GM18520 (cell line): ENCODE results near the gene CCL14.
"Not testable (repeated sequence)": the region's sequence is repeated elsewhere in the genome, so short reads cannot be mapped to it uniquely, and the experiment has no call there.

Experiments
- ATAC-seq: cut with Tn5 transposase; IDR thresholded peaks from one replicate; pipeline ENCODE4 v1.9.1; 2021; ENCODE audit not compliant: unreplicated experiment

CCL14 gene

GRCh38 chr17:35986643-35987042, at the start of gene CCL14:
TSS of gene CCL14 (minus strand) at chr17:35986729. CDS start at chr17:35986649, 80 bp downstream.
- ATAC-seq: no peak

DNA sequence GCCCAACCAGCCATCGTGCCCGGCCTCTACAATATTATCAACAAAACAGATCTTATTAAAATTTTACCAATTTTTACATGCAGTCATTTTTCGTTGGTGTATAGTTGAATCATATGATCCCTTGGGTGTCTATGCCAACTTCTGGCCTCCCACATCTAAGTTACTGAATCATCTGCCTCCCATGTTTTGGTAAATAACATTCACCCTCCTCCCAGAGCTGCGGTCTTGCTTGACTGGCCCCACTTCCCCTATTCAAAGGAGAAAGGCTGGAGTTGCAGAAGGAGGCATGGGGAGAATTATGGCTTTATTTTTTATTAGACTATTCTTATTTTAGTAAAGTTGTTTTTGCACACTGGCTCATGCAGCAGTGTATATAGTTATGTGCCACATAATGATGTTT, 49.7 kb upstream of the CCL14 start:
- no peak for ATAC-seq

- ATAC-seq: no peak
Observed at GRCh38 chr17:36034127-36034526, 47.6 kb upstream of the CCL14 start.

GRCh38 chr17:36030956-36031355, 44.4 kb upstream of the CCL14 start:
- ATAC-seq: no peak

- ATAC-seq: no peak
Observed at GRCh38 chr17:36027761-36028160, 41.2 kb upstream of the CCL14 start.

DNA sequence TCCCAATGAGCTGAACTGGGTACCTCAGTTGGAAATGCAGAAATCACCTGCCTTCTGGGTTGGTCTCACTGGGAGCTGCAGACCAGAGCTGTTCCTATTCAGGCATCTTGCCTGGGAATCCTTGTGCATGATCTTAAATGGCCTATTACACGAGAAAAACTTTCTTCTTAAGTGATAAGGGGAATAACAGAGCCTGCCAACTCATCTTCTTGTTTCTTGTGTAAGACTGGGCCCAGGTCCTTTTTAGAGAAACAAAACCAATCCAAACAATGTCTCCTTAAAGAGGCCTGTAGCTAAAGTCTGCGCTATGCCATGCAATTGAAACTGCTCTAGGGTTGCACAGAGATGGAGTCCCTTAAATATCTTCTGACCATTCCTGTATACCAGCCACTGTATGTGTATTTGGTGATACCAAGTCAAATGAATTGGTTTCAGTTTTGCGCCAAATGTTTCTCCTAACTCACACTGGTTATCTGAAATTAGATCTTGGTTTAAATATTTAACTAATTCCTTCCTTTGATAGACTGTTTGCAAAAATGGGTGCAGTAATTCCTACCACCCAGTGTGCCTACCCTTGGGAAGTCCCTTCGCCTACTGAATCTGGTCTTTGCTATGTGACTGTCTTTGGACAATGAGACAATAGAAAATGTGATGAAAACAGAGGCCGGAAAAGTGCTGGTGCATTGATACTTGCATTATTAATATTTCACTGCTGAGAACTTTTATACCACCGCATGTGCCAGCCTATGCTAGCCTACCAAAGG, 37.8 kb upstream of the CCL14 start:
- no peak for ATAC-seq

DNA sequence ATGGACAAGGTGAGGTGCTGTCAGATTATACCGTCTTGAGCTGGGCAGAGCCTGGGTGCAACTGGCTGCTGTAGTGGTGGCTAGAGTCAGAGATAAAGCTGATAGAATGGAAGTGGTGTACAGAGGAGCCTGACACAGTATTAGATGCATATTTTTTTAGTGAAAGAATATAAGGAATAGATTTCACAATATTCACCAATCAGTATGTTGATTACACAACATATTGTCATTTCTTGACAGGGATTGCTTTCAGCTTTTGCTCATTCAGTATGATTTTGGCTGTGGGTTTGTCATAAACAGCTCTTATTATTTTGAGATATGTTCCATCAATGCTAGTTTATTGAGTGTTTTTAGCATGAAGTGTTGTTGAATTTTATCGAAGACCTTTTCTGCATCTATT, 32.9 kb upstream of the CCL14 start:
- ATAC-seq: no peak

DNA sequence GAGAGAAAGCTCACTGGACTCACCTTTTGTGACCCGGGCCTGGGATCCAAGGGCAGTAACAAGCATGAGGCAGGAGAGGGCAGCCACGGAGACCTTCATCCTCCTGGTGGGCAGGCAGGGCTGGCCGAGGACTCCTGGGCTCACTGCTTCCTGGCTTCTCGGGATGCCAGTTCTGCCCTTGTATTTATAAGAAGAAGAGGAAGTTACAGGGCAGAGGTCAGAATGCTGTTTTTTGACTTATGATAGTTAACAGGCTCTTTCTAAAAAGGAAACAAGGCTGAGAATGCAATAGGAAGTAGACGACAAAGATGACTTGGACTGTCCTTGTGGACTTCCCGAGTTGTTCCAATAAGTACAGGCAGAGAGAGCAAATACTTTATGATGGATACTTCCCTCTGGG, 31.3 kb upstream of the CCL14 start, which contains the start of gene CCL23:
TSS of gene CCL23 (minus strand) at position 174 of the 400 bp plus-strand sequence. CDS start at position 99, 75 bp downstream.
- no peak for ATAC-seq

- no peak for ATAC-seq
Observed at GRCh38 chr17:36016555-36016954, 30.0 kb upstream of the CCL14 start.

GRCh38 chr17:36015895-36016294, 29.4 kb upstream of the CCL14 start:
- not testable (repeated sequence) for ATAC-seq

GRCh38 chr17:36014946-36015345, 28.4 kb upstream of the CCL14 start:
- ATAC-seq: no peak

DNA sequence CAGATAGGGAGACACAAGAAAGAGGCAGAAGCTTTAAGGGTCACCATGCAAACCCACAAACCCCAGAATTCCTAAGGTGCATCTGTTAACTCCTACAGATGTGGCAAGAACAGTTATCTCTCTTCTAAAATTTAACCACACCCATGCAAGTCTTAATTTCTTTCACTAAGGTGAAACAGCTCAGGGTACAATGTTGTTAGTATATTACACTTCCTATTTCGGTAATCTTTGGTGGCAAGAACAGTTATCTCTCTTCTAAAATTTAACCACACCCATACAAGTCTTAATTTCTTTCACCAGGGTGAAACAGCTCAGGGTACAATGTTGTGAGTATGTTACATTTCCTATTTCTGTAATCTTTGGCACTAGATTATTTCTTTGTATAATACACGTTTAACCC, 24.7 kb upstream of the CCL14 start:
- no peak for ATAC-seq

DNA sequence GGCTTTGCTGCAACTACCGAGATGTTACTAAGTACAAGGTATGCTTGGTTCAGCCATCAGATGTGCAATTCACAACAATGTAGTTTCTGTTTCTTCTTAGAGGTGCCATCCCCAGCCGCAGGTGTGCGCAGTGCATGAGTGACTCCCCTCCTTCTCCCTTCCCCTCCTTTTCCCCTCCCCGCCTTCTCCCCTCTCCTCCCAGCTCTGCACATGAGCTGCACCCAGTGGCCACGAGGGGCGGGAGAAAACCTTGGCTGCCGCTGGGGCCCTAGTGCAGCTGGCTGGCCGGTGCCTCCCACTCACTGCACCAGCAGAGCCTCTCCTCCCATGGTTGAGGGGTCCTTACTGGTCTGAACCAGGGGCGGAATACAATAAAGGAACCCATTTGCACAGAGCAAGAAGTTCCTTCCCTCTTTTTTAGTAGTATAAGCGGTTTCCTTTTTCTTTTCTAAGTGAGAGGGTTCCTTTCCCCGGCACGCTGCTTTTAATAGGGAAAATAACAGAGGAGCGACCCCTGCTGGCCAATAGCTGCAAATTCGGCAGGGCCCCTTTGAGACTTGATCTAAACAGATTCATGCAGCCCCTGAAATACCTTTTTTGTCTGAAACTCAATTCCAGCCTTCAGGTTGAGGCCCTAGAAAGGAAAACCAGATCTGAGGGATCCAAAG, 22.6 kb upstream of the CCL14 start:
- ATAC-seq: no peak

GRCh38 chr17:36004594-36005108, 18.1 kb upstream of the CCL14 start:
- ATAC-seq: no peak

- no peak for ATAC-seq
Observed at GRCh38 chr17:36002631-36003030, 16.1 kb upstream of the CCL14 start.

- ATAC-seq: no peak
Observed at GRCh38 chr17:36001862-36002603, 15.5 kb upstream of the CCL14 start.

DNA sequence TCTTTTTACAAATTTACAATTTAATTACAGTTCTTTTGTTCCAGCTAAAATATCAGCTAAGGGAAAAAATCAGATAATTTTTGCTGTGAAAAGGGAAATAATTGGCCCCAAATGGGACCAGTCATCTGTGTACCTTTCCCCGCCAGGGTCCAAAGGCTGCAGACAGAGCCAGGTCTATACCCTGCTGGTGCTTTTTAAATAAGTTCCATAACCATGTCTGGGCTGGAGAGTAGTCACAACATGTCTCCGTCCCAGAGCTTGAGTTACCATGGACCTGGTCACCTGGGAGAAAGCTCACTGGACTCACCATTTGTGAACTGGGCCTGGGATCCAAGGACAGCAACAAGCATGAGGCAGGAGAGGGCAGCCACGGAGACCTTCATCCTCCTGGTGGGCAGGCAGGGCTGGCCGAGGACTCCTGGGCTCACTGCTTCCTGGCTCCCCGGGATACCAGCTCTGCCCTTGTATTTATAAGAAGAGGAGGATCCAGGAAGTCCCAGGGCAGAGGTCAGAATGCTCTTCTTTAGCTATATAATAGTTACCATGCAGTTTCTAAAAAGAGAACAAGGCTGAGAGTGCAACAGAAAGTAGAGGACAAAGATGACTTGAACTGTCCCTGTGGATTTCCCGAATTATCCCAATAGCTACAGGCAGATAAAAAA, 14.7 kb upstream of the CCL14 start, which contains the start of gene CCL15:
TSS of gene CCL15 (minus strand) at position 444 of the 662 bp plus-strand sequence. CDS start at position 383, 61 bp downstream.
- no peak for ATAC-seq

DNA sequence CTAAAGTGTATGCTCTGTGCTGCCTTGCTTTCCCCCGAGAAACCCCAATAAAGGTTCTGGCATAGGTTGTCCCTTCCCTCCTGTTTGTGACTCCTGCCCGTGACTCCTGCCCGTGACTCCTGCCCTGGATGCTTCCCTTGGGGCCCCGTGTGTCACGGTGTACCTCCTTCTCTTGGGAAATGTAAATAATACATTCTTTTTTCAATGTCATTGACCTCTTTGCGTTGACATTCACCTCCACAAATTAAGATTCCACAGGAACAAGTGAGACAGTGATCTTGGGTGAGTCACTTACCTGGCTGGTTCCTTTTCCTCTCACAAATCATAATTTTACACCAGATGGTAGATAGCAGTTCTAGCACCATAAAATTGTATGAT, 14.2 kb upstream of the CCL14 start:
- no peak for ATAC-seq

DNA sequence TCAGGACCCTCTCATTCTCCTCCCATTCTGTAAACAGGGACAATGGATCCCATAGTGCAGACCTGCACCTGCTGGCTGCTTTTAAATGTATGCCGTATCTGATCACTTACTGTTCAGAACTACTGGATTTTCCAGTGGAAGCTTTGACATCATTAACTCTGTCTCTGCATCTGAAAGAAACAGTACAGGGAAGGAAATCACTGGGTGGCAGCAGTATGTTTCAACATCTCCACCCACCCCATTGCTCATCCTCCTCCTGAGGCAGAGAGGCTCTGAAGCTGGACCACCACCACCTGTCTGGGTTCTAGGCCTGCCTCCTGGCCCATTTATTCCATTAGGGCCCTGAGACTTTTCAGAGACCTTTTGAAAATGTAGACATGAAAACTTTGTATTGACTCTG, 12.2 kb upstream of the CCL14 start:
- ATAC-seq: no peak

- ATAC-seq: no peak
Observed at GRCh38 chr17:35998018-35998545, 11.6 kb upstream of the CCL14 start.

GRCh38 chr17:35995346-35995745, 8.8 kb upstream of the CCL14 start:
- ATAC-seq: not testable (repeated sequence)
